Stimulated activated CD4-positive, alpha-beta T cell treated with anti-CD3 and anti-CD28 coated beads, TNF-alpha, amount 100 ng/mL, for 4 hours (primary cell): ENCODE measurements around the gene KRT81.

ENCODE experiments used
- DNase-seq, 3 experiments: peaks; one replicate each; pipeline ENCODE4 v3.0.0-alpha.2; 2020; ENCODE audit warnings: low read depth in 3 of 3

The KRT81 gene

DNA sequence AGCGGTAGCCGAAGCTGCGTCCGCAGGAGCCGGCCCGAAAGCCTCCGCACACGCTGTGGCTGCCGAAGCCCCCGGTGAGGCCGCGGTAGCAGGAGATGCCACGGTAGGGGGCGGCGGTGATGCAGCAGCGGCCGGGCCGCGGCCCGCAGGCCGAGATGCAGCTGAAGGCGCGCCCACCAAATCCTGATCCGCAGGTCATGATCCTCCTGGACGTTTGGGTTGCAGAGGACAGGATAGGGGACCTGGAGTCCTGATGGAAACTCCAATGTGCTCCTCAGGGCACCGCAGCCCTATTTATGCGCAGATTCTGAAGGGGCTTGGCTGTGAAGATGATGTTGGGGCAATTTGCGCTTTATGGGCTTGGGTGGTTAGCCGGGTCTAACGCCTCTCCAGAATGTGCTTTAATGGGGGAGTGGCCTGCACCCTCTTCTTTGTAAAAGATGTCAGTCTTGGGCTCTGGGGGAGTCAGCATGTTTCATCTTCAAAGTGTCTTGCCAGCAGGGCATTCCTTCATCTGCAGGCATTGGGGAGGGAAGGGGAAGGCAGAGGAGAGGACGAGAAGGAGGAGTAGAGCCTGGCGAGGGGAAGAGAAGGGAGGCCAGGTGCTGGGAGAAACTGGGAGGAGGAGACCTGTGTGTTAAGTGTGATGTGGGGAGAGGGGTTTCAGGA, at the start of gene KRT81:
KRT81 (minus strand) TSS at position 268 of the 669 bp plus-strand sequence; CDS start at position 199, 69 bp downstream.
- no peak for DNase-seq

DNA sequence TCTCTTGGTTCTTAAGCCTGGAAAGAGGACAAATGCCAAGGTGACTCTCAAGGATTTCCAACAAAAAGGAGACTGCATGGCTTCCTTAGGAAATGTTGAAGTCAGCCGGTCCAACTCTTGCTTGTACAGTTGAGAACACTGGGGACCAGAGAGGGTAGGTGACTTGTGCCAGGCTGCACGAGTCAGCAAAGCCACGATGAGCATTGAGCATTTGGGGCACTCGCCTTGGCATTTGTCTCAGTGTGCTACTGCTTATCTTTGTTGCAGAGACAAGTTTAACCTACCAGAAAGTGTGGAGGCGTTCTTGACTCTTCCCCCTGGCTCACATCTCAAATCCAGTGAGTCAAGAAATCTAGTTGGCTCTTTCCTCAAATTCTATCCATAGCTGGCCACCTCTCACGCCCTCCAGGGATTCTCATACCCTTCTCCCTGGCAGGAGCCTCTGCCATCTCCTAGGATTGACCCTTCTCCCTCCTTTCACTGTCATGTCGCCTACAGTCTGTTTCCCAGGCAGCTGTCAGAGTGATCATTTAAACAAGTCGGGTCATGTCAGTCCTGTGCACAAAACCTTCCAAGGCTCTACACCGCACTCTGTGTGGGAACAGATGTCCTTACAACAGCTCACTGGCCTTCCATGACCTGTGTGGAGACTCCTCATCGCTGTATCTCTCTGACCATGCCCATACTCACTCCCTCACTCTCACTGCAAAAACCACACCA, 47.1 kb upstream of the KRT81 start:
- DNase-seq, result no peak

DNA sequence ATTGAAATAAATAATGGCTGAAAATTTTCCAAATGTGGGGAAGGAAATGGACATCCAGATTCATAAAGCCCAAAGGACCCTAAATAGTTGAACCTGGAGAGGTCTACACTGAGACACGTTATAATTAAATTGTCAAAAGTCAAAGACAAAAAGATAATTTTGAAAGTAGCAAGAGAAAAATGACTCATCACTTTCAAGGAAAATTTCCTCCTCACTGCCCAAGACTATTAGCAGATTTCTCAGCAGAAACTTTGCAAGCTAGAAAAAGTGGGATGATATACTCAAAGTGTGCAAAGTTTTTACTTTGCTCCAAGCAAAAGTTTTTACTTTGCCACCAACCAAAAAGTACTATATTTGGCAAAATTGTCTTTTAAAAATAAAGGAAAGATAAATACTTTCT, 45.7 kb upstream of the KRT81 start:
- no peak for DNase-seq

DNA sequence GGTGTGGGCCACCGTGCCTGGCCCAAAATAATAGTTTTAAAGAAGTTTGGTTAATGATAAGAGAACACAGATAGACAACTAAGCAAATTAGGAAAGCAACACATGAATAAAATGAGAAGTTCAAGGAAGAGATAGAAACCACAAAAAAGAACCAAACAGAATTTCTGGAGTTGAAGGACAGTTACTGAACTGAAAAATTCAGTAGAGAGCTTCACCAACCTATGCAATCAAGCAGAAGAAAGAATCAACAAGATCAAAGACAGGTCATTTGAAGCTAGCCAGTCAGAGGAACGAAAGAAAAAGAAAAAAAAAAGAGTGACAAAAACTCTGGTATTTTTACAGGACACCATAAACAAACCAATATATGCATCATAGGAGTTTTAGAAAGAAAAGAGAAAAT, 45.3 kb upstream of the KRT81 start:
- DNase-seq, result no peak

DNA sequence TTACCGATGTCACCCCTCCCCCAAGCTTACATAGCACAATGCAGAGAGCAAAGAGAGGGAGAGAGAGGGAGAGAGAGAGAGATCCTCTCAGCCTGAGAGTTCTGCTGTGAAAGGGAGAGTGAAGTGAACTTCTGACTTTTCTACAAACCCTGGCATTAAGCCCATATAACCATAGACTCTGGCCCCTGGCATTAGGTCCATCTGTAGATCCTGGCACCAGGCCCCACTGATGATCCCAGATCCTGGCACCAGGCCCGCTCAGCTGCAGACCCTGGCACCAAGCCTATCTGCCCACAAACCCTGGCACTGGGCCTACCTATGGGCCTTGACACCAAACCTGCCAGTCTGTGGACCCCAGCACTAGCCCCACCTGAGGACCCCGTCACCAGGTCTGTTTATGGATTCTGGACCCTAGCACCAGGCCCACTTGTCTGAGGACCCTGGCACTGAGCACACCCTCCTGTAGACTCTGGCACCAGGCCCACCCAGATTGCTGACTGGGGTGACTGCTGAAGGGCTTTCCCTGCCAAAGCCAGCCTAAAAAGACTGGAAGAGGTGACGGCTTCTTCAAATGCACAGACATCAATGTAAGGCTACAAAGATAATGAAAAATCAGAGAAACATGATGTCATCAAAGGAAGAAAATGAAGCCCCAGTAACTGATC, 44.4 kb upstream of the KRT81 start:
- DNase-seq, result no peak

DNA sequence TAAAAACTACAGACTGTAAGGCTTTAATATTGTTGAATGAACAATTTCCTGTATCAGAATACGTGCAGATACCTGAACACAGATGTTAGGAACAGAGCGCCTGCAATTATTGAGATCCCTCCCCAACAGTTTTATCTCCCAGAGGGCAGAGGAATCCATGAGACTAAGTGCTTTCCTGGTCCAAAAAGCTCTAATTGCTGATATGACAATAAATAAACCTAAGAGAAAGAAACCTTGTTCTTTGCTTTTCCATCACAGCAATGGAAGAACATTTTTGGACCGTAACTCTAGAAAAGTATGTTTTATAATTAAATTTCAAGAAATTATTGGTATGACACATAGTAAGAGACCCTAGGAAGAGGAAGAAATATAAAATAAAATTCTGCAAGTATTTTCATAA, 42.9 kb upstream of the KRT81 start:
- DNase-seq, result no peak

DNA sequence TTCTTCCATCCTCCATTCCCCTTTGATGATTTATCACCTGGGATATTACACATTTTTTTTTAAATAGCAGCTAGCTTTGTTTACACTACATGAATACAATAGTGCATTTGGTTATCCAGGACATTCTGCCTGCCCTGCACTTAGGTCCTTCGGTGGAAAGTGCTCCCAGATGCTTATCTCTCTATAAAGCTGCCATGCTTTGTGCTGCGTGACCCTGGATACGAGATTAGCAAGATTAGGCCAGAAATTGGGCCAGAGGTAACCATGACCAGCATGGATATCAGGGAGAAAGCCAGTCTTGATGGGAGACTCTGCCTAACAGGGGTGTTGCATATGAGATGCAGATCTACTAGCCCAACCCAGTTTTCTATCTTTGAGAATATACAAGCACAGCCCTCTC, 42.0 kb upstream of the KRT81 start:
- no peak for DNase-seq

DNA sequence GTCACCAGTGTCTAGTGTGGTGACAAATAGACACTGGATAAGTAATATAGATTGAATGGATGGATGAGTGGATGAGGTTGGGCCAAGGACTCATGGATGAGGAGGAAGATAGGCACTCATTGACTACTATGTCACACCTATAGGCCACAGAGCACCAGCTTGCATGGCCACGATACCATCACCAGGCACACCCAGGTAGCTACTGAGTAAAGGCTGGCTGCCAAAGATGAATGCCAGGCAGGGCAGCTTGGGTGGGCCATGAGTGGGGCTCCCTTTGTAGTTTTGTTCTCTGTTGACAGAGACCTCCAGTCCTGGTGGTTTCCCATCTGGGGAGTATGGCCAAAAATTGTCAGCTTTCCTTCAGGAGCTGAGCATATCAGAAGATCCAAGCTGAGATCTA, 41.0 kb upstream of the KRT81 start:
- no peak for DNase-seq

DNA sequence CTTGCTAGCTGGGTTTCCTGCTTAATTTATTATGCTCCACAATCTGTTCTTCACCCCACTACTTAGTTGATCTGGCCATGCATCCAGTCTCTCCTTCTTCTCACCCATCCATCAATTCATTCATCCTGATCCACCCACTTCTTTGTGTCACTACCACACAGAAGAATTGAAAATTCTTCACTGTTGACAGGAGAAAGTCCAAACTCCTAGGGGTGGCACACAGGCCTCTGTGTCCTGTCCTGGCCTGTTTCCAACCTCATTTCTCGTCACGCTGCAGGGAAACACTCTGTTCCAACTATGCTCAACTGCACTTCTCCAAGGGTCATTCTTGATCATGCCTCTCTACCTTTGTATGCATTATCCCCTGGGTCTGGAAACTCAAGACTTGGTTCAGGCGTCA, 40.5 kb upstream of the KRT81 start:
- no peak for DNase-seq

DNA sequence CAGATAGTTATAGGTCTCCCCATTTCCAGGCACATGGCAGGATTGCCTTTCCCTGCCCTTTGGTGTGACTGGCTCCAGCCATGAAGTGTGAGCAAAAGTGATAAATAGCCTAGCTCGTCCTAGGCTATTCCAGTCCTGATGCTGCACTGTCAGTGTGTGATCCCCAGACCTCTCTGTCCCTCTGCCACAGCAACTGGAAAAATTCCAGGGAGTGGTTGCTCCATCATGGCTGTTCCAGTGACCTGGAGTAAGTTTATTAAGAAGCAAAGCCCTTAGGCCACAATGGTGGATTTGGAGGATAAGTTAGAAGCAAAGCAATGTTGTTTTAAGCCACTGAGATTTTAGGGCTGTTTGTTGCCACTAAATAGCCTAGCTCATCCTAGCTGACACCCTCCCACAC, 39.7 kb upstream of the KRT81 start:
- no peak for DNase-seq

DNA sequence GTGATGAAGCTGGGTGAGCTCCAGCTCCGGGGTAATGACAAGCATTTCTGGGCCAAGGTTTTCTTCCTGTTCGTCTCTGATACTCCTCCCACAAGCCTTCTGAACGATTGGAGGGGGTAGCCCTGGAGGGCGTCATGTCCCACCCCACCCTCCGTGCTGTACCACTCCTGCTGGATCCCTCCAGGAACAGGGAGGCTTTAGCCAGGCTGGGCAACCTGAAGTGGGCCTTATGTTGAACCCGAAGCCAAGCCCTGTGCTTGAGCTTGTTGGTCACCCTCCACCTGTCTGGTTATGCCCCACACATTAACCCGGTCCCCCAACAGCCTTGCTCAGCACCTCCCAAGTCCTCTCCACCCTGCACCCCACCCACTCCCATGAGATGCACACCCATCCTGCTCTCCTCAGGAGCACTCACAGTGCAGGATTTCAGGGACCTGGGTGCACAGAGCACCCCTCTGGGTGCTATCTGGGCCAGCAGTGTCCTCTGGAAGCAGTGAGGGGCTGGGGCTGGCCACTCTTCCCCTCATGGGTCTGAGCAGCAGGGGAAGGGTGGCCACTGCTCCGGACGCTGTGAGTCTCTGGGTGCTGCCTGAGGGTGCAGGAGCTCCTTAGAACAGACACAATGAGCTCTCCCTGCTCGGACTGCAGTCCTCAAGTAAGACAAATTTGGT, 36.6 kb upstream of the KRT81 start:
- DNase-seq, result peak in 1 of 3 experiments; percentile 12

DNA sequence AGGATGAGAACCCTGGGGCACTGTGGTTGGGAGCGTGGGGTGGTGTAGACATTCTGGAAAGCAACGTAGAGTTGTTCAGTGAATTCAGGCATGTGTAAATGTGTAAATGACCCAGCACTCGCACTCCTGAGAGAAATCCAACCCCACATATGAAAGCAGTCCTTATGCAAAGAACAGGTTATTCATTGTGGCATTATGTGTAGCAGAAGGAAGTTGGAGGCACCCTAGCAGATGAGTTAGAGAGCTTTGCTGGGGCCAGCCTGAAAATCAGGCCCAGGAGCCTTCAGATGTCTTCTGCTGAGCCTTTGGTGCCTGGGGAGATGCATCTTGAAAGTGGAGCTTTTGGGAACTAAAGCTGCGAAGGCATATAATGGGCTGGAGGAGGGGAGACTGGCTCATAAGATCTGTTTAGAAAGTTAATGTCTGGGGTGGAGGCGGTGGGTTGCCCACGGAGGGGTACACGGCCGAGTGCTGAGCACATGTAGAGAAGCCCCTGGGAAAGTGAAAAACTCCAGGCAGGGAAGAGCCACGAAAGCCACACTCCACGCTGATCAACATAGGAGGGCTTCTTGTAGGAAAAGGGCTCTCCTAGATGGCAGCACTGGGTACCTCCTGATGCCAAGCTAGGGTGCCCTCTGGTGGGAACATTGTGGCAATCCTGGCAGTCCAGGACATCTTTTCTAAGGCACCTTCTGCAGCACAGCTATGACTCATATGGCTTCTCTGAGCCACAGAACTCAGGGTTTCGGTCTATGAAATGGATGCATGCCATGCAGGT, 35.9 kb upstream of the KRT81 start:
- DNase-seq, result peak; percentile 39 to 71 (median 64)

DNA sequence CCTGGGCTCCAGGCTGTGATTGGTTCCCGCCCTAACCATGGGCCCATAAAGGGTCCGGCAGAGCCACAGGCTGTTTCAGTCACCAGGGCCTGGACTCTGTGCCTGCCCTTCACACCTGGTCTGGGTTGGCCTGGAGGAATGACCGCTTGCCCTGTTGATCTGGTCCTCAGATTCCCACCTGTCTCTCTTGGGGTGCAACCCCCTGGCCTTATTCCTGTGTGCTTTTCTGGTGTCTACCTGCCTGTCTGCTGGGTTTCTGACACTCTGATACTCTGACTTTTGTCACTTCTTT, 32.8 kb upstream of the KRT81 start:
- no peak for DNase-seq

DNA sequence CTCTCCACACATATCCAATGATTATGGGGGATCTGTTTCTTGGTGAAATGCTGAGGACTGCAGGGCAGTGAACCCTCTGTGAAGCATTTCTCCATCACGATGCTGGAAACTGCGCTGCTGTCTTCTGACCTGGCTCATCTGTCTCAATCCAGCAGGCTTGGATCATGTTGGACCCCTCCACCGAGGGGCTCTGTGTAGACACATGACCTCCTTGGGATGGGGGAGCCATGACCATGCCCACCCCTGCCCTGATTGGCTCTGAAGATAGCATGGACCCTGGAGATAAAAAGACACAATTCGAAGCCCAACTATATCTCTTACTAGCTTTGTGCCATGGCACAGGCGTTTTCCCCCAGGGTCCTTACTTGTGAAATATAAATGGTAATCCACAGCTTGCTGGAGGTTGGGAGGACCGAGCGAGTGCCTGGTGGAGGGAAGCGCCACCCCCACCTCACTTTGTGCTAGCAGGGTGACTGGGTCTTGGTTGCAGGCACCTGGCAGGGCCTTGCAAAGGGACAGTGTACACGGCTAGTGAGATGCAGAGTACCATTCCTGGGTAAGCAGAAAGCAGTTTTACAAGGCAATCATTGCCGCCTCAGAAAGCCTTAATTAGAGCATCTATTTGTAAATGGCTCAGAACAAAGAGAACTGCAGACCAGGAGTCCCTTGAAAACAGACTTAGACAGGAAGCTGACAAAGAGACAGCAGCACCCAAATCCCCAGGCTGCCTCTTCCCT, 32.2 kb upstream of the KRT81 start:
- DNase-seq, result no peak

DNA sequence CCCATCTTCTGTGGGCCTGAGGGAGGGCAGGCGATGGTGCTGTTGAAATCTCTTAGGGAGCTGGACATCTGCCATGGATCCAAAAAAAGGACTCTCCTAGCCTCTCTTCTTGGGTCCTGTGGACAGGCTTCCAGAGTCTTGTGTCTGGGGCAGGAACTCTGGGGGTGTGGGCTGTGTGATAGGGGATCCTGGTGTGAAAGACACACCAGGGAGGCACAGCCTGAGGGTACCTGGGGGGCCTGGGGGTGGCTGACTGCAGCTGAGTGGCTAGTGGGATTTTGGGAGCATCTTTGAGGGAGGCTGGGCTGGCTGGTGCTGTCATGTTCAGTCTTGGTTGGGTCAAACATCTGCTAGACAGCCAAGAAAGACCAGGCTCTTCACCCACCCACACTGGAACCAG, 31.7 kb upstream of the KRT81 start:
- DNase-seq, result no peak

DNA sequence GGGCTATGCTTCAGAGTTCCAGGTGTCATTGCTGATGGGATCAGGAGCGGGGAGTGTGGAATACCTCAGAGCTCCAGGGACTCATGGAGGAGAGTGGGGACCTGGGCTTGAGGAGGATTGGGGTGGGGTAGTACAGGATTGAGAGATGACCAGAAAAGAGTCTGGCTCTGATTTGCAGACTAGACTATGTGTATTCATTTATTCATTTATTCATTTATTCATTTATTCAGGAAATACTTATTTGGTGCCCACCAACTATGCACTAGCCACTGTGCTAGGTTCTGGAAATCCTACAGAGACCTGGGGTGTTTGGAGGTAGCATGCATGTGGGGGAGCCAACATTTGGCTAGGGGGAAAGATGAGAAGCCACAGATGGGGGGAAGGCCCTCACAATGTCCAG, 30.7 kb upstream of the KRT81 start:
- DNase-seq, result no peak

DNA sequence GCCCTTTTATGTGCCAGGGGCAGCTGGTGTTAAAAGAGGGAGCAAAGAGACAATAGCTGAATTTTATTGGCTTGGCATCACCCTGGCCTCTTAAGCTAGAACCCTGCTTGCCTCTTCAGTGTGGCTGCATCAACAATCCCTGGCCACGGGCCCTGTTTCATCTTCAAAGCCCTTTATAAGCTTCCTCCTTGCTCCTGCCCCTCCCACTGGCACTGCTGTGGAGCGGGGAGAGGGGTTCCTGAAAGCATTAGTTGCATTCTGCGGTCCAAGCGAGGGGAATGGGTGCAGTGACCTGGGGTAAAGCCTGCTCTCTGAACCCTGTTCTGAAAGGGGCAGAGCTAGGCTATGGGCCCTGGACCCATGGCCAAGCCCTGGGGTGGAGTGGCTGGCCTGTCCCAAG, 30.1 kb upstream of the KRT81 start:
- DNase-seq, result no peak

DNA sequence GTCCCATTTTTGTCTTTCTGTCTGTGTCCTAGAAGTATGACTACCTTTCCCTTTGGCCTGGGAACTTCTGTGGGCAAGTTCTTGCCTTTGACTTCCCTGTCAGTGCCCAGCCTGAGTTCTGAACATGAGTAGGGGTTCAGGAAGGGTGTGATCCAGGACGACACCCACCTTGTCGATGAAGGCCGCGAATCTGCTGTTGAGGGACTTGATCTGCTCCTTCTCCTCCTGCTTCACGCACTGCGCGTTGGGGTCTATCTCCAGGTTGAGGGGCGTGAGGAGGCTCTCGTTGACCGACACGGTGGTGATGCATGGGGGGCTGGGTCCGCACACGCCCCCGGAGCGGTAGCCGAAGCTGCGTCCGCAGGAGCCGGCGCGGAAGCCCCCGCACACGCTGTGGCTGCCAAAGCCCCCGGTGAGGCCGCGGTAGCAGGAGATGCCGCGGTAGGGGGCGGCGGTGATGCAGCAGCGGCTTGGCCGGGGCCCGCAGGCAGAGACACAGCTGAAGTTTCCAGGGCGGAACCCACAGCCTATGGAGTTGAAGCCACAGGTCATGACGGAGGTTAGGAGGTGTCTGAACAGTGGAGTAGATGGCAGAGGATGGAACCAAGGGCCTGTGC, 29.6 kb upstream of the KRT81 start, which contains the start of gene KRT83:
KRT83 (minus strand) TSS at position 615 of the 617 bp plus-strand sequence; CDS start at position 552, 63 bp downstream.
- no peak for DNase-seq

DNA sequence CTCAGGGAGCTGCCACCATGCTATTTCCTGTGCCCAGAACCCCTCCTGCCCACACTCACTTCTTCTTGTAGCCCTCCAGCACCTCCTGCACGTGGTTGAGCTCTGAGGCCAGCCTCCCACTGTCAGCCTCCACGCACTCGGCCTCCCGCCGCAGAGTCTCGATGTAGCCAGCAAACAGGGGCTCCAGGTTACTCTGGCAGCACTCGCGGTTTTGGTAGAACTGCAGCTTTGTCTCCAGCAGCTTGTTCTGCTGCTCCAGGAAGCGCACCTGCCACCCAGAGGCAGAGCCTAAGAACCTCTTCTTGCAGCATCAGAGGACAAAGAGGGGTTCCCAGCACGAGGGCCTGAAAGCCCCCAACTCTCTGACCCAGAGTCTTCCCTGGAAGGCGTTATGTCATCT, 27.8 kb upstream of the KRT81 start:
- no peak for DNase-seq

DNA sequence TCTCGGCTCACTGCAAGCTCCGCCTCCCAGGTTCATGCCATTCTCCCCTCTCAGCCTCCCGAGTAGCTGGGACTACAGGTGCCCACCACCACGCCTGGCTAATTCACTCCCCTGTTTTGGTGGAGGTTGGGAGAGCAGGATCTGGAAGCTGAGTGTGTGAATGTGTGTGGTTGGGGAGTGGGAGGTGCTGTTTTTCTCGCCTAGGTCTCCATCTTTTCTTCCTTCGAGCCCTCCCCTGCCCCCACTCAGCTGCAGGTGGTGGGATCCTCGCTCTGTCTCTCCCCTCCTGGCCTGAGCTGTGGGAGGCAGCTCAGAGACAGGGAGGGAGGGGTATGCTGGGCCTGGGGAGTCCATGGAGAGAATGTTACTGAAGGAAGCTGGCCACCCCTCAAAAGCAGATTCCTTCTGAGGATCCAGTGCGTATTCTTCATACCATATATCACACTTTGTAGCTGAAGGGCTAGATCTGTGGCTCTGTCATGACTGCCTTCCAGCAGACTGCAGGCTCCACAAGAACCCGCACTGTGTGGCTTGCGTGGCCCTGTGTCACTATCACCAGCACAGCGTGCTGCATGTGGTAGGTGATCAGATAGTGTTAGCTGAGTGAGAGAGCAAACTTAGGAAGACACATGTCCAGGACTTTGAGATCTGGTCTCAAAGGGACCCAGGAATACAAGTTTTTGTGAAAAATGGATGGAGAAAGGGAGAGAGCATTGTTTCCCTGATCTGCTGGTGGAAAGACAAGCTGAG, 27.1 kb upstream of the KRT81 start:
- no peak for DNase-seq
